Effector CD8-positive, alpha-beta T cell (primary cell): Measurements from ENCODE around the gene GALM.
A peak's percentile ranks its signal among the peaks of the same experiment; 100 is the strongest.
"Not testable (repeated sequence)": the region's sequence is repeated elsewhere in the genome, so short reads cannot be mapped to it uniquely, and the experiment has no call there.

Source experiments
- DNase-seq: peaks from one replicate; lab custom pipeline; 2025; lab: John Stamatoyannopoulos, UW

Gene GALM

DNA sequence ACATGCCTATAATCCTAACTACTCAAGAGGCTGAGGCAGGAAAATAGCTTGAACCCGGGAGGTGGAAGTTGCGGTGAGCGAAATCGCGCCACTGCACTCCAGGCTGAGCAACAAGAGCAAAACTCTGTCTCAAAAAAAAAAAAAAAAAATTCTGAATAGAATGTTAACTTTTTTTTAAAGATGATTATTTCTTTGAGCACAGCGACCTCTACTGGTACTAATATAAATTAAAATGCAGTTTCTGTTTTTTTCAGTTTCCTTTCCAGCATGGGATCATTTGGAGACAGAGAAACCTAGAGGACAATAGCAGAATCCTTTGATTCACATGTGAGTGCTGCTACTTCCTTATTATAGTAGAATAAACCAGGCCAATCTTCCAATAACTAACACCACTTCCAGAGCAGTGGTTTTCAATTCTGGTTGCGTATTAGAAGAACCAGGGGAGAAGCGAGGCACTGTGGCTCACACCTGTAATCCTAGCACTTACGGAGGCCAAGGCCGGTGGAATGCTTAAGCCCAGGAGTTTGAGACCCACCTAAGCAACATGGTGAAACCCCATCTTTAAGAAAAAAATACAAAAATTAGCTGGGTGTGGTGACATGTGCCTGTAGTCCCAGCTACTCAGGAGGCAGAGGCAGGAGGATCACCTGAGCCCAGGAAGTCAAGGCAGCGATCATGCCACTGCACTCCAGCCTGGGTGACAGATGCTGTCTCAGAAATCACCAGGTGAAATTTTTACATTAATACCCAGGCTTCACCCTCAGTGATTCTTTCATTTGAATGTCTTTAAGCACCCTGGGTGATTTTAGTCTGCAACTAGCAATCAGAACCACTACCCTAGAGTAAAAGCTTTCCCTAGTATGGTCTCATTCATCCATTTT, 75.2 kb downstream of the GALM start:
- DNase-seq: no peak

DNA sequence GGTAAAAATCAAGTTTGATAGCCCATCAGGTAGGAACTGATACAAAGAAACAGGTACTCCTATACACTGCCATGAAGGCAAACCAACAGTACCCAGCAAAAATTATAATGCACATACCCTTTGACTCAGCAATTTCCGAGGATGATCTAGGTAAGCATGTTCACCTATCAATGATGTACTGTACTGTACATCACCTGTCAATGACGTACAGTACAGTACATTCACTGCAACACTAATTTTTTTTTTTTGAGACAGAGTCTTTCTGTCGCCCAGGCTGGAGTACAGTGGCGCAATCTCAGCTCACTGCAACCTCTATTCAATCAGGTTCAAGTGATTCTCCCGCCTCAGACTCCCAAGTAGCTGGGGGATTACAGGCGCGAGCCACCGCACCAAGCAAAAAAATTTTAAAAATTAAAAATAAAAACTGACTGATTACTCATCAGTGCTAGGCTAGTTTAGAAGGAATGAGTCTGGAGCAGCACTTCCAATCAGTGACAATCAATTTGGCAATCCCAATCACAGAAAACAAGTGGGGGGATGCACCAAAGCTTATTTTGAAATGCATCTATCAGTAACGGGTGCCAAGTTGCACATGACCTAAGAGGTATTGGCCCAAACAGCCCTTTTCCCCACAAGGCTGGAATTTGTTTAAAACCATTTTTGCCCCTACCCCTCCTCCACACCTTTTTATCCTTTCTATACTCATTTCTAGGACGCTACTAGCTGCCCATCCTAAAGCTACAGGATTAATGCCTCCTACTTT, 77.1 kb downstream of the GALM start:
- DNase-seq: no peak

DNA sequence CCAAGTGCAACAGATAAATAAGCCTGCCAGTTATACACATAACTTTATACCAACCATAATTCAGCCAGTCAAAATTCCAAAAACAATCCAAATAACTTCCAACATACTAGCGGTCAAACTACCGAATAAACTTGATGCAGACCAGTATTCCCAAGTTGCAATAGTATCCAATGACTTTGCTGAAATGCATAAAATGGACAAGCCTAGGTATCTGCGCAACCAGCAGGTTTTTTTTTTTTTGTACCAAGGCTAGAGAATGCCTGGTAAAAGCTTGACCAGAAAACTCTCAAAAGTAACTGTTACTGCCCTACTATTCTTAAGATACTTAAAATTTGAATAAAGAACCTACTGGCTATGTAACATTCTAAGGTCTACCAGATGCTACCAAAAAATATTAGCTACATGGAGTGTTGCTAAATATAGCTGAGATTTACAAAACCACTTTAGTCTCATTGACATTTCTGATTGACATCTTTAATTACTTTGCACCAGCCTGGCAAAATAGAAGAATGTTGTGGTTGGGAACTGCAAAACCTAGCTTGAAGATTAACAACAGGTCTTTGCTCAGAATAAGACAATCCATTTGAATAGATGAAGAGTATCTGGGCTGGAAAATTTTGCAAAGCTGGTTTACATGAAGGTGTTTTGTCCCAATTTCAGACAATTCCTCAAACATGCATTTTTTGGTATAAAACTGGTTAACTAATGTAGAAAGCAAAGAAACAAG, 77.9 kb downstream of the GALM start:
- no peak for DNase-seq

- no peak for DNase-seq
Measured at GRCh38 chr2:38744399-38744780, 78.5 kb downstream of the GALM start.

DNA sequence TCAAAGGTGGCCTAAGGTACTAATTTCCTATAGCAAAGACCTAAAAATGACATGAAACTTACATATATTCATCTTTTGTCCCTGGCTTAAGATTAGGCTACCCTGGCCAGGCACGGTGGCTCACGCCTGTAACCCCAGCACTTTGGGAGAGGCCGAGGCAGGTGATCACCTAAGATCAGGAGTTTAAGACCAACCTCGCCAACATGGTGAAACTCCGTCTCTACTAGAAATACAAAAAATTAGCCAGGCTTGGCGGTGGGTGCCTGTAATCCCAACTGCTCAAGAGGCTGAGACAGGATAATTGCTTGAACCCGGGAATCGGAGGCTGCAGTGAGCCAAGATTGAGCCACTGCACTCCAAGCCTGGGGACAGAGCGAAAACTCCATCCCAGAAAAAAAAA, 79.4 kb downstream of the GALM start:
- no peak for DNase-seq

- DNase-seq: no peak
Measured at GRCh38 chr2:38747007-38747424, 81.1 kb downstream of the GALM start.

DNA sequence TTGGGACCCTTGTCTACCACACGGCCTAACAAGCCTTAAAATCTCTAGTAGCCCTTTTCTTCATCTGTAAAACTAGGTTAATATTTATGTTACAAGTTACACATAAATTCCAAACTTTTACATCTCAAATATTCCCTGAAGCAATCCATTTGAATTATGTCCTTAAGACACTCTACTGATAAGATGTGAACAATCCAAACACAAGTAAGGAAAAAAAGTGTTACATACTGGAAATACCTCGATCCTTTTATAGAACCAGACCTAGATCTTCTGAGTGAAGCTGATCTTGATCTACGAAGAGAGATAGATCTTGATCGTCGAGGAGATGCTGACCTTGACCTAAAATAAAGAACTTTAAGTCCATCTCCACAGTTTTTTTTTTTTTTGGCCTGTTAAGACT, 81.9 kb downstream of the GALM start:
- no peak for DNase-seq

DNA sequence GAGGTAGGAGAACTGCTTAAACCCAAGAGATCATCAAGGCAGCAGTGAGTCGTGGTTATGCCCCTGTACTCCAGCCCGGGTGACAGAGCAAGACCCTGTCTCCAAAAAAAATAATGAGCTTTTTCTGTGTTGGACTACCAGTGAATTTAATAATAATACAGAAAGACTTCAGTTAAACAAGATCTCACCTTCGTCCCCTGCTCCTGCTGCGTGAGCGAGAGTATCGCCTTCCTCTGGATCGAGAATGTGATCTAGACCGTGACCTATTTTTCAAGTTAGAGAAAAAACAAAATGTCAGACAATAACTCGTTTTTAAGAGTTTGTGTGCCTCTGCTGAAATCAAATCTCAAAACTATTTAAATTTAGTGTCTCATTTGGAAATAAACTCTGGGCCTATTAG, 82.5 kb downstream of the GALM start:
- DNase-seq: no peak

GRCh38 chr2:38748943-38749804, 83.3 kb downstream of the GALM start:
- no peak for DNase-seq

DNA sequence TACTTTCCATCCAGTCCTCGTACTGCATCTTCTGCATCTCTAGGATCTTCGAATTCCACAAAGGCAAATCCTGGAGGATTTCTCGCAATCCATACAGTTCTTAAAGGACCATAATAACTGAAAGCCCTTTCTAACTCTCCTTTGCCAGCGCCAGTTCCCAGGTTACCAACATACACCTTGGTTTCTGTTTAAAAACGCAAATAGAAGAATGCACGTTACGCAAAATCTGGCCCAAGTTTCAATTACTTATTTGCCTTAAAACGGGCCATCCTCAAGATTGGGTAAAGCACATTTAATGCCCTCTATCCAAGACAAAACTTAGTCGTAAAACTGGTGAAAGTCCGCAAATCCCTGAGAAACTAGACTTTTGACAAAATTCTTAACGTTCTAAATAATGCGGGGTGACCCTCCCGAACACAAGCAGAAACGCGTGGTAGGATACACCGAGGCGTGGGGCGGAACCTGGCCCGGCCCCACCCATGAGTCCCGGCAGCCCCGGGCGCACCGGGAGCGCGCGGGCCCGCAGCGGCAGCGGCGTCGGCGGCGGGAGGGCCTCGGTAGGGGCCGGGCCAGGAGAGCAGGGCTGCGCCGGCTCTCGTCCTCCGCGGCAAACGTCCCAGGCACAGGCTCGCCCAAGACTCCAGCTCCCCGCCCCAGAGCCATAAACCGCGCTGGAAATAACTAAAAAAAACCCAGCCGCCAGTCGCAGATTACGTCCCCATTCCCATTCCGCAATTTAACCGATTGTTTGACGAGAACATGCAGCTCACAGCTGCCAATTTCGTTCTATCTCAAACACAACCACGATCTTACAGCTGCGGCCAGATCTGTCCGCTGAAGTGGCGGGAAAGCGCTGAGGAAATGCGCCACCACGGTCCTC, 84.3 kb downstream of the GALM start:
- DNase-seq: peak; percentile 32

DNA sequence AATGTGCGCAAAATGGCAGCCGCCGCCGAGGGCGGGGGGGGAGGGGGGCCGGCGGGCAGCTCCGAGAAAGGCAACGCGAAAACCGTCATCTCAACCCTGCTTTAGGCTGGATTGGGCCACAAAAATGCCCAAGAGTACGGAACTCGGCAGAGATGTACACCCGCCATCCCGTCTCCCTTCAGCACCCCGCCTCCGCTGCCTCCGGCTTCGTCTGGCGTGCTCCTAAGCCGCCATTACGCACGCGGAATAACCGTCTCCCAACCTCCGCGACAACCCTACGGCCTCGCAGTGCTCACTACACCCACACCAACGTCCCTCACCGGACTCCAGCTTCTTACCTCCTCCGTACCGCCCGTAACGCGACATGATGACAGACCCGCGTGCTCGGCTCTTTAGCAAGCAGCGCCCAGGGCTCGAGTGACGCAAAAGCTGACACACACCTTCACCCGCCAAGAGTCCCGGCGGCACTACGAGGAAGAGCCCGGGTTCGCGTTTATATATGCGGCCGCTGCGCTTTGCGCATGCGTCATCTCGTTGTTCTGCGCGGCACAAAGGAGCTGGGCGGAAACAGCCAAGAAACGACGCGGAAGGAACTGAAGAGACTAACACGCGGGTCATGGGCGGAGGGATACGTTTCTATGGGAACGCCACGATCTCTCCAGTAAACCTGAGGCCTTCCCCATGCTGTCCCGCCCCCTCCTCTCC, 85.1 kb downstream of the GALM start, which contains the start of gene SRSF7:
TSS of gene SRSF7 (minus strand) at position 471 of the 705 bp plus-strand sequence. CDS start at position 366, 105 bp downstream.
- peak; percentile 96 for DNase-seq

GRCh38 chr2:38751596-38752410, 85.9 kb downstream of the GALM start:
- DNase-seq: peak; percentile 35

DNA sequence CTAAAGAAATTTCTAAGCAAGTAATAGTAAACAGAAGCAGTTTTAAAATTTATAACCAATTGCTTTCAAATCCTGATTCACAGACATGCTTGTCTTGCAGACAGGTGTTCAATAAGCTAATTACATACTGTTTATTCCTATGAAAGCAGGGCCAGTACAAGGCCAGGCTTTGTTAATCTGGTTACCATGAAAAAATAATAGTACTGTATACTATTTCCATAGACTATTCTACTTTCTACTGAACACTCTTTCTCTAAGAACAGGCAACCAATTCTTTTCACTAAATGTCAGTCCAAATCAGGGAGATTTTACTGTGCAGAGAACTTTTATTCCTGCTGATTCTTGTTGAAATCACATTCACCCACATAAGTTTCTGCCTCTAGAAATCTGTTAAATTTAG, 88.1 kb downstream of the GALM start:
- DNase-seq: no peak

- no peak for DNase-seq
Measured at GRCh38 chr2:38754506-38754905, 88.6 kb downstream of the GALM start.

DNA sequence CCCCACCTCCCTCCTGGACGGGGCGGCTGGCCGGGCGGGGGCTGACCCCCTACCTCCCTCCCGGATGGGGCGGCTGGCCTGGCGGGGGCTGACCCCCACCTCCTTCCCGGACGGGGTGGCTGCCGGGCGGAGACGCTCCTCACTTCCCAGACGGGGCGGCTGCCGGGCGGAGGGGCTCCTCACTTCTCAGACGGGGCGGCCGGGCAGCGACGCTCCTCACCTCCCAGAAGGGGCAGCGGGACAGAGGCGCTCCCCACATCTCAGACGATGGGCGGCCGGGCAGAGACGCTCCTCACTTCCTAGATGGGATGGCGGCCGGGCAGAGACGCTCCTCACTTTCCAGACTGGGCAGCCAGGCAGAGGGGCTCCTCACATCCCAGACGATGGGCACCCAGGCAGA, 90.0 kb downstream of the GALM start:
- DNase-seq: not testable (repeated sequence)

- no peak for DNase-seq
Measured at GRCh38 chr2:38763228-38763627, 97.3 kb downstream of the GALM start.

DNA sequence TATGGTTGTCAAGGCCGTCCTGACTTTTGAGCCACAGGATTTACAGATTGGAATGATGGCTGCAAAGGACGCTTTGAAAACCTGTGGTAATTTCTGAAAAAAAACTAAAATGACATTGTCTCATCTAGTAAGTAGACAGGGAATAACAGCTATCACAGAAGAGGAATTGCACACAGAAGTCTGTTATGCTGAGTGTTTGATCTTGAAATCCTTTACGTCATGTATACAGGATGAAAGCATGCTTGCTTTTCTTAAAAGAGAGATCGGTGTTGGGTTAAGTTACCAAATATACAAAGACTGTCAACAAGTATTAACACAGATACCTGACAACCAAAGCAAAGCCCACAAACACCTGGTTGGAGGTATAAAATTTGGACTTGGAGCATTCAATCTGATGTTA, 97.8 kb downstream of the GALM start:
- no peak for DNase-seq

DNA sequence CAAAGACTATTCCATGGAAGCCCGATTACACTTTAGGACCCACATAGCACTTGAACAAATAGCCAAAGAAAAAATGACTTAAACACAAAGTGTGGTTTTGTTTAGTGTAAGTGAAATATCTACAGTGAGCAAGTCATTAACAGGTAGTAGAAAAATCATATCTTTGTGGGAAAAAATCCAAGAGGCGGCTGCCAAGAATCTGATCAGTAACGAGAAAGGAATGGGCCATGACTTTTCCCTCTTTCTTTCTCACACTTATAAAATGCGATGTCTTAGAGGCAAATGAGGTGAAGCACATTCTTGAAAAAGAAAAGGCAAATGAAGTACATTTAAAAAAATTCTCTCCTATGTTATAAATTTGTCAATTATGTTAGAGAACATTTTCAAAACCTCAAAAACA, 99.2 kb downstream of the GALM start:
- DNase-seq: no peak

DNA sequence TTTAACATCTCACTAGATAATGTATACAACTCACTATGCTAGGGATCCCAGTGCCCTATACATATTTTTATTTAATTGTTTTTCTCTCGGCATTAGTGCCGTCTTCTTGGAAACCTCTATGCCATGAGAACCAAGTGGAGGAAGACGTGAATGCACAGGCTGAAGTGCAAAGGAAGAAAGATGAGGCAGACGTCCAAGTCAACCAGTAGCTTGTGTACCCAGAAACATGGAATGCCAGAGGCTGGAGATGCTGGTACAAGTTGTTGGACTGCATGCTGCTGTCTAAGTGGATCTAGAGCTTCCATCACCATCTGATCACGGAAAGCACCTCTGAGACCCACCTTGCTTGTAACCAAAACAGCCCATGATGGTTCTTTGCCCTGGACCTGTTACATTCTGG, 99.6 kb downstream of the GALM start:
- DNase-seq: no peak
